GM18505 (cell line): ENCODE results near the gene SLAMF1.
"Not testable (repeated sequence)": the region's sequence is repeated elsewhere in the genome, so short reads cannot be mapped to it uniquely, and the experiment has no call there.

ENCODE experiments used
- ATAC-seq: cut with Tn5 transposase; IDR thresholded peaks from one replicate; pipeline ENCODE4 v1.9.1; 2021; ENCODE audit not compliant: unreplicated experiment
- POLR2A ChIP-seq: IDR thresholded peaks from 4 replicates; pipeline ENCODE4 v1.6.1; 2011; ENCODE audit warnings: borderline replicate concordance; ENCODE audit not compliant: insufficient read depth, insufficient read length; ENCODE audit errors: extremely low read depth

SLAMF1 gene

DNA sequence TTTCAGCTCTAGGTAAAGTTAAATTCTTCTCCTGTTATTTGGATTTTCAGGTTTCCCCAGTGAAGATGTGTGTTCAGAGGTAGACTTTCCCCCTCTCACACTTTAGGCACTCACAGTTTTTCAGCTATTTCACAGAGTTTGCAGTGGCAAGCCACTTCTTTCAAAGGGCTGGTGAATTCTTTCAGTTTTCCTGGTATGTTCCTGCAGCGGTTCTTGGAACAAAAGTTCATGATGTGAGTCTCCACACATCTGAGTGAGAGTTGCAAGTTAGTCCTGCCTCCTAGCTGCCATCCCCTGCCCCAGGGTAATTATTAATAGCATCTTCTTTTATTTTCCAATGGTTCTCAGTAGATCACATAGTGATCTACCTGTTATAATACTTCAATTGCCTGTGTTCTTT lies 40.2 kb downstream of the SLAMF1 start:
- TF ChIP-seq POLR2A: no peak
- ATAC-seq: no peak

DNA sequence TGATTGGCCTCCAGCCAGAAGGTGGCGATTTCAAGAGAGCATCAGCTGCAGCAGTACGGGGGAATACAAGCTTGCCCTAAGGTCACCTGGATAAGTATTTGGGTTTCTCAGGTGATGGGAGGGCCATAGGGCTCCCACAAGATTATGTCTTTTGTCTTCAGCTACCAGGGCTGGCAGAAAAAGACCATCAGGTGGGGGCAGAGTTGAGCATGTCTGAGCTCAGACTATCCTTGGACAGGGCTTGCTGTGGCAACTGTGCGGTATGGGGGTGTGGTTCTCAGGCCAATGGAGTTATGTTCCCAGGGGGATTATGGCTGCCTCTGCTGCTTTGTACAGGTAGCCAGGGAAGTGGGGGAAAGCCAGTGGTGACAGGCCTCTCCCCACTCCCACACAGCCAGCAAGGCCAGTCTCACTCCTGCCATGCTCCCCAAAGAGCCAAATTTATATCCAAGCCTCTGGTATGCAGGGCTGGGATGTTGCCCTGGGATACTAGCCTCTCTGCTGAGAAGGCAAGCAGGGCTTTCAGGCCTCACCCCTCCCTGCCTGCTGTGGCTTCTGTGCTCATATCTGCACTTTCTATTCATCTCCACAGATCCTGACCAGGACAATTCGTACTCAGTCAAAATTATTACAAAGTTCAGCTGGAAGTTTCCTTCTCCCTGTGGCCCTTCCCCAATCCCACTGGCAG lies 40.9 kb downstream of the SLAMF1 start:
- TF ChIP-seq POLR2A: no peak
- no peak for ATAC-seq

DNA sequence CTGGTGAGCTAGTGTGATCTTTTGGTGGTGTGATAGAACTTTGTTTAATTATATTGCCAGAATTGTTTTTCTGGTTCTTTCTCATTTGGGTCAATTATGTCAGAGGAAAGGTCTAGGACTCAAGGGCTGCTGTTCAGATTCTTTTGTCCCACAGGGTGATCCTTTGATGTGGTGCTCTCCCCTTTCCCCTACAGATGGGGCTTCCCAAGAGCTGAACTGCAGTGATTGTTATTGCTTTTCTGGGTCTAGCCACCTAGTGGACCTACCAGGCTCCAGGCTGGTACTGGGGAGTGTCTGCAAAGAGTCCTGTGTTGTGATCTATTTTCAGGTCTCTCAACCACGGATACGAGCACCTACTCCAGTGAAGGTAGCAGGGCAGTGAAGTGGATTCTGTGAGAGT lies 41.6 kb downstream of the SLAMF1 start:
- TF ChIP-seq POLR2A: no peak
- ATAC-seq: no peak

DNA sequence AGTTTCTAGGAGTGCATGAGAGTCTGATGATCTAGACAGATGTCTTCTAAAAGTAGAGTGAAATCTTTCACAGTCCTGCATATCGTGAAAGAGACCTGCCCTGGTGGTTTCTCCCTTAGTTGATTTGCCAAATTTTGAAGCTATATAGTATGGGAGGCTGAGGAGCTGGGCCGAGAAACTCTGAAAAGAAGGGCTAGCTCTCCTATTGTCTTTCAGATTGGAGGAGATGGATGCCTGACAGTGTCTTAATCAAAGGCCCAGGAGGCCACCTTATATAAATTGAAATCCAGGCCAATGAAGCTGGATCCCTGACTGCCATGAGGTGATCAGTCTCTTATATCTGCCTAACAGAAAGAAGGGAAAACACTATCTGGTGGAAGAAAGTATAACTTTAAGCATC lies 49.1 kb downstream of the SLAMF1 start:
- ATAC-seq: no peak
- TF ChIP-seq POLR2A: no peak

DNA sequence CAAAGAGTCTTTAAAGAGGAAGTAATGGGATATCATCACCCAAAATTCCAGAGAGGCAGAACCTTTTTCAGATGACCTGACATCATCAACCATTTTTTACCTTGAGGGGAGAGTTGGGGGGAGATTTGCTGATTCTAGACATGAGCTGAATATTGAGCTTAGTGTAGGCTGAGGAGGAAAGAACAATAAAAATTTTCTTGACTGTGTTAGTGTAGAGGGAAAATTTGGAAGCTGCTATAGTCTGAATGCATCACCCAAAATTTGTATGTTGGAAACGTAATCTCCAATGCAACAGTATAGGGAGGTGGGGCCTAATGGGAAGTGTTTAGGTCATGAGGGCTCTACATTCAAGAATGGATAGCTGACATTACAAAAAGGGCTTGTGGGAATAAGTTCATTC lies 49.8 kb downstream of the SLAMF1 start:
- no peak for ATAC-seq
- no peak for TF ChIP-seq POLR2A

DNA sequence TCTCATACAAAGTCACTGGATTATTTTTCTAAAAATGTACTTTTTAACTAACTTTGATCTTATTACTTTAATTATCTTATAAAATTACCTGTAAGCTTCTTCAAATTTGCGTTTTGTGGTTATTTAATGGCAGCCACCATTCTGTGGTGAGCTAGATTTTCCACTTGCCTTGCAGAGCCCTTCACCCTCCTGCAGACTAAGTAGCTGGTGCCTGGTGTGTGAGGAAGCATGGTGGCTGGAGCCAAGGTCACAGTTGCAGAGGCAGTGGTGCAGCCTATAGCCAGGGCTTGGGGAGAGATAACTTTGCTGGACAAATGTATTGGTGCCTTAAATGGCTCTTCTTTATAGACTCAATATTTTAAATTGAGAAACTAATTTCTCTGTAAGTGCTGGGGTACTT lies 56.4 kb downstream of the SLAMF1 start:
- TF ChIP-seq POLR2A: no peak
- no peak for ATAC-seq

DNA sequence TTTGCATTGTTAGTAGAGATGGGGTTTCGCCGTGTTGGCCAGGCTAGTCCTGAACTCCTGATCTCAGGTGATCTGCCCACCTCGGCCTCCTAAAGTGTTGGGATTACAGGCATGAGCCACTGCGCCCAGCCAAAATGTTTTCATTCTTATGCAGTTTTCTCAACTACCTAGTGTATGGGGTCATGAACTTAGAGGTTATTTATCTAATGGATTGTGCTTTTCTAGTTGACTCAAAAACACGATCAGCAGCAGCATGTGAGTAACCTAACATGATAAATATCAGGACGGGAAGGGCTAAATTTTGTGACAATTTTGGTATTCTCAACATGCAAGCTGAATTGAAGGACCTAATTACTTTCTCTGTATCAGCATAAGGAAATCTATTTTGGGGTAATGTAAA lies 58.4 kb downstream of the SLAMF1 start:
- TF ChIP-seq POLR2A: no peak
- no peak for ATAC-seq

DNA sequence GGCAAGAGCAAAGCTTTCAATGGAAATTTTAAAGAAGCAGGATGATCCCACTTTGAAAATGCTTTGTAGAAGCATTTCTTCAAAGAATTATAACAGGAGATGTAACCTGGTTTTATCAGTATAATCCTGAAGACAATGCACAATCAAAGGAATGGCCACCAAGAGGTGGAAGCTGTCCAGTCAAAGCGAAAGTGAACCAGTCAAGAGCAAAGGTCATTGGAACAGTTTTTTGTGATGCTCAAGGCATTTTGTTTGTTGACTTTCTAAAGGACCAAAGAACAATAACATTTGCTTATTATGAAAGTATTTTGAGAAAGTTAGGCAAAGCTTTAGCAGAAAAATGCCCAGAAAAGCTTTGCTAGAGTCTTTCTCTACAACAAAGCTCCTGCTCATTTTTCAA lies 62.1 kb downstream of the SLAMF1 start:
- TF ChIP-seq POLR2A: no peak
- ATAC-seq: no peak

DNA sequence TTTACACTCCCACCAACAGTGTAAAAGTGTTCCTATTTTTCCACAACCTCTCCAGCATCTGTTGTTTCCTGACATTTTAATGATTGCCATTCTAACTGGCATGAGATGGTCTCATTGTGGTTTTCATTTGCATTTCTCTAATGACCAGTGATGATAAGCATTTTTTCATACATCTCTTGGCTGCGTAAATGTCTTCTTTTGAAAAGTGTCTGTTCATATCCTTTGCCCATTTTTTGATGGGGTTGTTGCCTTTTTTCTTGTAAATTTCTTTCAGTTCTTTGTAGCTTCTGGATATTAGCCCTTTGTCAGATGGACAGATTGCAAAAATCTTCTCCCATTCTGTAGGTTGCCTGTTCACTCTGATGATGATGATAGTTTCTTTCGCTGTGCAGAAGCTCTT lies 63.9 kb downstream of the SLAMF1 start:
- not testable (repeated sequence) for ATAC-seq

DNA sequence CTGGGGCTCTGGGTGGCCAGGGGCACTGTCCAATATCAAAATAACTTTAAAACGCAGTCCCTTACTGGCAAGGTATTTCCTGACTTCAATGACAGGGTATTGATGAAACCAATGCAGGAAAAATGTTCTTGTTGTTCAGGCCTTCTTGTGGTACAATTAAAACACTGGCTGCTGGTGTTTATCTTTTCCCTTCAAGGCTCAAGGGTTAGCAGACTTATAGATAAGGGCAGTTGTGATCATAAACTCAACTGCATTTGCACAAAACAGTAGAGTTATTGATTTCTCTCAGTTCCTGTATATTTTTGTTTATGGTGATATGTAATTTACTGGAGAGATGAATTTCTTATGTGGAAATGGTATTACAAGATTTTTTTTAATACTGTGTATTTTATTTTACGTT lies 64.9 kb downstream of the SLAMF1 start:
- TF ChIP-seq POLR2A: no peak
- ATAC-seq: no peak

DNA sequence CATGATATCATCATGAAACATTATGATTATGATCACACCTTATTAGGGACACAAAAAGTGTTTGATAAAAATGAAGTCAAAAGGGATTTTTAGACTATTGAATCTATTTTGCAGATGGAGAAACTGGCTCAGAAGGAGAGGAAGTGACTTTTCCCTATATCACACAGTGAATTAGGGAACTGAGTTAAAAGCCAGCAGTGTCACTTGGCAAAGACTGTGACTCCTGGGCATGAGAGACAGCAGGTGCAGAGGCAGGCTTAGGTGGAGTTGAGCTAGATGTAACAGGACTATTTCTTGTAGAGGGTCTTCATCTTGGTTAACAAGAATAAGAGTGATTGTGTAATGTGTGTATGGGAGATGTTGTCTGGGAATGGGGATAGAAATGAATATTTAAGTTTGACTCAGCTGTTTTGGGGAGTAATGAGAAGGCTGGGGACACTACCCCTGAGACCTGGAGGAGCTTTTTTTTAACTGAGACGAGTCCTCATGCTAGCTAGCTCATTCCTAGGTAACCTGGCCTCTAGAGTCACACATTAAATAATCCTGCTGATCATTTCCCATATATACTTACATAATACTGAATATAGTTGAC lies 66.5 kb downstream of the SLAMF1 start:
- no peak for ATAC-seq
- TF ChIP-seq POLR2A: no peak

DNA sequence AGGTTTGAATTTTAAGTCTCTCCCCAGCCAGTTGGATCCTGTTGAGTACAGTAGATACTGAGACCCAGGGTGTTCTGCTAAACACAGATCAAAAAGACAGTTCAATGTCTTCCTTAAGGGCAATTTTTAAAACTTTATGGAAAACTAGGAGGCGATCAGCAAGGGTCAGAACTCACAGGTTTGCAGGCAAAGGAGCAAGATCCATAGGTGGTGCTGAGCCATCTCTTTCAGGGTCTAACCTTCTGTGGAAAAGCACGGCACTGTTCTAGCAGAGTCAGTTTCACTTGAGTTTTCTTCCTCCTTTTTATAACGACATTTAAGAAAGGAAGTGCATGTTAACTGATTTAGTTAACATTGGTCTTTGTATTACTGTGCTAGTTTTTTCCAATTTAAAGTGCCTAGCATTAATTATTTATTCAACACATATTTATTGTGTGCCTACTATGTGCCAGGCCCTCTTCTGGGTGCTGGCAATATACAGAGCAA lies 67.6 kb downstream of the SLAMF1 start, which contains the start of gene CD84:
Gene CD84 (minus strand): TSS at position 281 of the 486 bp plus-strand sequence. CDS start 59 bp downstream, at position 222.
- peak; percentile 55 for TF ChIP-seq POLR2A
- ATAC-seq: no peak

DNA sequence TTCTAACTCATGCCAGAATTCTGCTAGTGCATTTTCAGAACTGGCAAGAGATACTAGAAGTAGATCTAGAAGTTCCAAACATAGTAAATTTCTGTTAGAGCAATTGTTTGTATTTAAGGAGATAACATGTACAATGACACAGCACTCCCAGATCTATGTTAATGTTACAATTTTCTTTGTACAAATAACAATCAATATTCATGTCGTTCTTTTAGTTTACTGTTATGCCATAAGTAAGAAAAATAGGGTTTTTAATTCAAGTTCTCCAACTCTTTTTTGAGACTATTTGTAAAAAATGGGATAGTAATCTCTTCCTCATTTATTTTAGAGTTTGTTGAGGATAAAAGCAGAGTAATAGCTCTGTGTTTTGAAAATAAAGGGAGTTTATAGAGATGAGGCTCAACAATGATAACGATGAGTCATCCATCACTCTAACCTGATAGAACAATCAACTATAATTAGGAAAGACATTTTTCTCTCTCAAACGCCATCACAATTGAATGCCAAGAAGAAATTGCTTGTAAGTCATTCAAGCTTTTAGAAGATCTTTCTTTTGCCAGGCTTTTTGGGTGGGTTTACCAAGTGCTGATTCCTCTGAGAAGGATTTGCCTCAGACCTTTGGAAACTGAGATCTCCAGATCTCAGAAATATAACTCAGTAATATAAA lies 68.2 kb downstream of the SLAMF1 start:
- TF ChIP-seq POLR2A: no peak
- ATAC-seq: no peak

DNA sequence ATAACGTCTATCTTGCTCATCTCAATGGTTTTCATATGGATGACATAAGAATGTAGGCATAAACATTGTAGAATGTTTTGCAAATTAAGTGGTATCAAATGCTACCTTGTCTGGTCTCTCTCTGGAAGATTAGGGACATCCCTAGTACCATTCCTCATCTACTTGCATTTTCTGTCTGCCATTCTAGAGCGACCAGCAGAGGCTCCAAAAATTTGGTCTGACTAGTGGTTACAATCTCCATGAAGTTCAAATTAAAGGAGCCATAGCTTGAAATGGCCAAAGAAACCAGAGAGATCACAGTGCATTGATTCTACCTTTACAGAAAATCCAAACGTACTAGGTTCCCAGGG lies 68.7 kb downstream of the SLAMF1 start:
- TF ChIP-seq POLR2A: no peak
- no peak for ATAC-seq
